GM23338 (cell line): ENCODE results near the gene NFAT5. TPM values are rescaled to one million over a fixed set of nuclear protein-coding genes. Genes with fewer than 3 reads are reported as not detected.
A peak's percentile ranks its signal among the peaks of the same experiment; 100 is the strongest.

ENCODE experiments used
- ATAC-seq: fragments of 200-7000 bp; cut with Tn5 transposase; 3 replicates; pipeline ENCODE4 v1.9.1; 2020
- DNase-seq: peaks from one replicate; pipeline ENCODE4 v3.0.0-alpha.2; 2015; ENCODE audit warnings: low spot score
- H2AFZ ChIP-seq: fragments of 200-600 bp; sonication (generic); 2 replicates; pipeline ENCODE4 v1.8.0; 2016; ENCODE audit warnings: antibody characterized with exemption, mild to moderate bottlenecking, moderate library complexity
- H3F3A ChIP-seq: fragments of 200-600 bp; sonication (generic); replicated peaks from 2 replicates; pipeline ENCODE4 v1.8.0; 2017; ENCODE audit warnings: antibody characterized with exemption, mixed run types, low read depth
- H3K27ac ChIP-seq: fragments of 200-600 bp; sonication (generic); 2 replicates; pipeline ENCODE4 v1.6.1; 2016; ENCODE audit warnings: low read depth
- H3K27me3 ChIP-seq: fragments of 200-600 bp; sonication (generic); 2 replicates; pipeline ENCODE4 v1.8.0; 2016; ENCODE audit warnings: mild to moderate bottlenecking, mixed run types, moderate library complexity; ENCODE audit not compliant: insufficient read depth
- H3K36me3 ChIP-seq: fragments of 200-600 bp; sonication (generic); 2 replicates; pipeline ENCODE4 v1.8.0; 2016; ENCODE audit warnings: mild to moderate bottlenecking; ENCODE audit not compliant: insufficient read depth
- H3K4me1 ChIP-seq: fragments of 200-600 bp; sonication (generic); 2 replicates; pipeline ENCODE4 v1.8.0; 2016; ENCODE audit warnings: mild to moderate bottlenecking, moderate library complexity; ENCODE audit not compliant: insufficient read depth
- H3K4me2 ChIP-seq: fragments of 200-600 bp; sonication (generic); 2 replicates; pipeline ENCODE4 v1.7.1; 2017; ENCODE audit warnings: mixed run types
- H3K4me3 ChIP-seq: fragments of 200-600 bp; sonication (generic); 2 replicates; pipeline ENCODE4 v1.6.1; 2016; ENCODE audit warnings: mixed run types
- H3K79me2 ChIP-seq: fragments of 200-600 bp; sonication (generic); replicated peaks from 2 replicates; pipeline ENCODE4 v1.8.0; 2017; ENCODE audit warnings: mild to moderate bottlenecking; ENCODE audit not compliant: insufficient read depth
- H3K9me2 ChIP-seq: fragments of 200-600 bp; sonication (generic); 2 replicates; pipeline ENCODE4 v1.8.0; 2017; ENCODE audit not compliant: insufficient read depth
- H4K20me1 ChIP-seq: fragments of 200-600 bp; sonication (generic); replicated peaks from 2 replicates; pipeline ENCODE4 v1.8.0; 2017; ENCODE audit warnings: mild to moderate bottlenecking; ENCODE audit not compliant: insufficient read depth
- H3K27ac Mint-ChIP-seq: 2 replicates; pipeline ENCODE4 v1.8.0; 2020; ENCODE audit warnings: inconsistent platforms, mild to moderate bottlenecking, moderate library complexity, mixed read lengths
- H3K27me3 Mint-ChIP-seq: 3 replicates; pipeline ENCODE4 v1.8.0; 2022; ENCODE audit warnings: low read depth, mild to moderate bottlenecking, moderate library complexity, mixed read lengths, inconsistent platforms; ENCODE audit not compliant: insufficient read depth, poor library complexity
- H3K36me3 Mint-ChIP-seq: 3 replicates; pipeline ENCODE4 v1.8.0; 2021; ENCODE audit warnings: low read depth, mild to moderate bottlenecking, inconsistent platforms, moderate library complexity, mixed read lengths
- H3K4me1 Mint-ChIP-seq: 3 replicates; pipeline ENCODE4 v1.8.0; 2020; ENCODE audit warnings: mild to moderate bottlenecking, inconsistent platforms, mixed read lengths
- H3K4me3 Mint-ChIP-seq: 3 replicates; pipeline ENCODE4 v1.8.0; 2021; ENCODE audit warnings: moderate library complexity, mild to moderate bottlenecking, inconsistent platforms, mixed read lengths
- H3K9me3 Mint-ChIP-seq: 3 replicates; pipeline ENCODE4 v1.8.0; 2020; ENCODE audit warnings: moderate library complexity, mild to moderate bottlenecking, inconsistent platforms, mixed read lengths
- CREB1 ChIP-seq: fragments of 250-450 bp; sonication (Bioruptor Pico); IDR thresholded peaks from 2 replicates; pipeline ENCODE4 v1.5.0; 2020; ENCODE audit warnings: low read depth, mild to moderate bottlenecking, moderate library complexity
- EZH2 ChIP-seq: fragments of 200-600 bp; sonication (generic); IDR thresholded peaks from one replicate; pipeline ENCODE4 v1.8.0; 2017; ENCODE audit warnings: antibody characterized with exemption, mild to moderate bottlenecking, low read depth; ENCODE audit not compliant: unreplicated experiment
- EZH2phosphoT487 ChIP-seq: fragments of 200-600 bp; sonication (generic); IDR thresholded peaks from one replicate; pipeline ENCODE4 v1.8.1; 2018; ENCODE audit warnings: antibody characterized with exemption; ENCODE audit not compliant: unreplicated experiment
- JUNB ChIP-seq: IDR thresholded peaks from one replicate; pipeline ENCODE4 v1.6.1; 2016; ENCODE audit warnings: antibody characterized with exemption; ENCODE audit not compliant: unreplicated experiment
- NANOG ChIP-seq: IDR thresholded peaks from 2 replicates; pipeline ENCODE4 v1.6.1; 2016; ENCODE audit warnings: antibody characterized with exemption, borderline replicate concordance
- POLR2AphosphoS5 ChIP-seq: IDR thresholded peaks from 2 replicates; pipeline ENCODE4 v1.6.1; 2016; ENCODE audit warnings: antibody characterized with exemption, low read depth
- STAT1 ChIP-seq: IDR thresholded peaks from one replicate; pipeline ENCODE4 v1.6.1; 2016; ENCODE audit warnings: antibody characterized with exemption; ENCODE audit not compliant: unreplicated experiment
- ZNF114 ChIP-seq: fragments of 250-450 bp; sonication (Bioruptor Pico); IDR thresholded peaks from 2 replicates; pipeline ENCODE4 v1.5.0; 2020; ENCODE audit warnings: mild to moderate bottlenecking, moderate library complexity
- ZNF331 ChIP-seq: fragments of 250-450 bp; sonication (Bioruptor Pico); IDR thresholded peaks from 2 replicates; pipeline ENCODE4 v1.5.0; 2020; ENCODE audit warnings: low read depth, mild to moderate bottlenecking, moderate library complexity
- polyA plus RNA-seq: library from polyadenylated mRNA; unstranded; fragments of >200 nt; fragmentation: Nextera tagmentation; extraction: Ambion mirVana; gene quantifications from 2 replicates; pipeline ENCODE4 v1.2.1, GENCODE V29; 2016
- total RNA-seq: library from RNA; depleted of rRNA; stranded (reverse); fragments of >200 nt; shearing (Covaris generic); gene quantifications from 2 replicates; pipeline ENCODE4 v1.2.3, GENCODE V29; 2014
- TF ChIP-seq, protein P1 (sequence below): fragments of 250-450 bp; sonication (Bioruptor Pico); IDR thresholded peaks from 2 replicates; pipeline ENCODE4 v1.5.0; 2020; ENCODE audit warnings: mild to moderate bottlenecking, moderate library complexity
- TF ChIP-seq, protein P2 (sequence below): IDR thresholded peaks from one replicate; pipeline ENCODE4 v1.6.1; 2018; ENCODE audit warnings: antibody characterized with exemption; ENCODE audit not compliant: unreplicated experiment
- TF ChIP-seq, protein P3 (sequence below): IDR thresholded peaks from 2 replicates; pipeline ENCODE4 v1.6.1; 2016; ENCODE audit warnings: antibody characterized with exemption
- TF ChIP-seq, protein P4 (sequence below), 2 experiments: fragments of 200-600 bp in 1 of 2; sonication (generic) in 1 of 2; conservative IDR thresholded peaks; 2 replicates each; pipeline versions ENCODE4 v1.5.1 to v1.6.1; 2016 to 2017; ENCODE audit warnings: antibody characterized with exemption in 2 of 2, low read depth in 2 of 2, mild to moderate bottlenecking in 2 of 2, moderate library complexity in 1 of 2

Gene NFAT5
- total and polyA plus RNA-seq, 2 experiments from 2014 or later = 10.6 to 27.0 TPM

DNA sequence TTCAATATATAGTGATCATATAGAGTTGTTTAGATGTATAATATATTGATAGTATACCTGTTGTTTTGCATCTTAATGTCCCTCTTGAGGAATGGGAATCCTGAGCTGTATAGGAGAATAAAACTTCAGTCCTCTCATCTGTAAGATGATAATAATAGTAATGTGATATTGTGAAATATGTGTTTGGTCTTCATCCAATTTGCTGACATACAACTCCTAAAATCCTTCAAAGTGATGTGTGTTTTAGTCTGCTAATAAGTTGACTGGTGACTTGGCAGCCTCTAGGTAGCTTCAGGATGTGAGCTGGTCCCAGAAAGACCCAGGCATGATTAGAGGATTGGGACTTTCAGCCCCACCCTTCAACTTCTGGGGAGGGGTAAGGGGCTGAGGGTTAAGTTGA is 22.8 kb upstream of the NFAT5 start:
- Histone ChIP-seq H3K4me3 (no peak overlapping the region), H4K20me1 (no peaks in the 10 kb centered on the region), H3K27me3 (no peaks in the 10 kb centered on the region), H3K4me2 (no peak overlapping the region), H3K9me2 (no peaks in the 10 kb centered on the region), H3K36me3 (no peaks in the 10 kb centered on the region), H3K79me2 (no peaks in the 10 kb centered on the region), H2AFZ (0 out of 2 replicates have a peak overlapping the region, but pooled peaks have one; percentile 49), H3K4me1 (no peaks in the 10 kb centered on the region), H3K27ac (no peak overlapping the region), H3F3A (no peaks in the 10 kb centered on the region)
- DNase-seq (no peak), ATAC-seq (no peak)
- Mint-ChIP-seq H3K27ac (no peak overlapping the region), H3K9me3 (no peaks in the 10 kb centered on the region), H3K4me1 (no peaks in the 10 kb centered on the region), H3K4me3 (no peak overlapping the region), H3K27me3 (no peaks in the 10 kb centered on the region), H3K36me3 (no peaks in the 10 kb centered on the region)
- no peak for TF ChIP-seq ZNF114 (CRISPR knock-in tag)
- TF ChIP-seq JUNB = no peak
- TF ChIP-seq, protein P1, sequence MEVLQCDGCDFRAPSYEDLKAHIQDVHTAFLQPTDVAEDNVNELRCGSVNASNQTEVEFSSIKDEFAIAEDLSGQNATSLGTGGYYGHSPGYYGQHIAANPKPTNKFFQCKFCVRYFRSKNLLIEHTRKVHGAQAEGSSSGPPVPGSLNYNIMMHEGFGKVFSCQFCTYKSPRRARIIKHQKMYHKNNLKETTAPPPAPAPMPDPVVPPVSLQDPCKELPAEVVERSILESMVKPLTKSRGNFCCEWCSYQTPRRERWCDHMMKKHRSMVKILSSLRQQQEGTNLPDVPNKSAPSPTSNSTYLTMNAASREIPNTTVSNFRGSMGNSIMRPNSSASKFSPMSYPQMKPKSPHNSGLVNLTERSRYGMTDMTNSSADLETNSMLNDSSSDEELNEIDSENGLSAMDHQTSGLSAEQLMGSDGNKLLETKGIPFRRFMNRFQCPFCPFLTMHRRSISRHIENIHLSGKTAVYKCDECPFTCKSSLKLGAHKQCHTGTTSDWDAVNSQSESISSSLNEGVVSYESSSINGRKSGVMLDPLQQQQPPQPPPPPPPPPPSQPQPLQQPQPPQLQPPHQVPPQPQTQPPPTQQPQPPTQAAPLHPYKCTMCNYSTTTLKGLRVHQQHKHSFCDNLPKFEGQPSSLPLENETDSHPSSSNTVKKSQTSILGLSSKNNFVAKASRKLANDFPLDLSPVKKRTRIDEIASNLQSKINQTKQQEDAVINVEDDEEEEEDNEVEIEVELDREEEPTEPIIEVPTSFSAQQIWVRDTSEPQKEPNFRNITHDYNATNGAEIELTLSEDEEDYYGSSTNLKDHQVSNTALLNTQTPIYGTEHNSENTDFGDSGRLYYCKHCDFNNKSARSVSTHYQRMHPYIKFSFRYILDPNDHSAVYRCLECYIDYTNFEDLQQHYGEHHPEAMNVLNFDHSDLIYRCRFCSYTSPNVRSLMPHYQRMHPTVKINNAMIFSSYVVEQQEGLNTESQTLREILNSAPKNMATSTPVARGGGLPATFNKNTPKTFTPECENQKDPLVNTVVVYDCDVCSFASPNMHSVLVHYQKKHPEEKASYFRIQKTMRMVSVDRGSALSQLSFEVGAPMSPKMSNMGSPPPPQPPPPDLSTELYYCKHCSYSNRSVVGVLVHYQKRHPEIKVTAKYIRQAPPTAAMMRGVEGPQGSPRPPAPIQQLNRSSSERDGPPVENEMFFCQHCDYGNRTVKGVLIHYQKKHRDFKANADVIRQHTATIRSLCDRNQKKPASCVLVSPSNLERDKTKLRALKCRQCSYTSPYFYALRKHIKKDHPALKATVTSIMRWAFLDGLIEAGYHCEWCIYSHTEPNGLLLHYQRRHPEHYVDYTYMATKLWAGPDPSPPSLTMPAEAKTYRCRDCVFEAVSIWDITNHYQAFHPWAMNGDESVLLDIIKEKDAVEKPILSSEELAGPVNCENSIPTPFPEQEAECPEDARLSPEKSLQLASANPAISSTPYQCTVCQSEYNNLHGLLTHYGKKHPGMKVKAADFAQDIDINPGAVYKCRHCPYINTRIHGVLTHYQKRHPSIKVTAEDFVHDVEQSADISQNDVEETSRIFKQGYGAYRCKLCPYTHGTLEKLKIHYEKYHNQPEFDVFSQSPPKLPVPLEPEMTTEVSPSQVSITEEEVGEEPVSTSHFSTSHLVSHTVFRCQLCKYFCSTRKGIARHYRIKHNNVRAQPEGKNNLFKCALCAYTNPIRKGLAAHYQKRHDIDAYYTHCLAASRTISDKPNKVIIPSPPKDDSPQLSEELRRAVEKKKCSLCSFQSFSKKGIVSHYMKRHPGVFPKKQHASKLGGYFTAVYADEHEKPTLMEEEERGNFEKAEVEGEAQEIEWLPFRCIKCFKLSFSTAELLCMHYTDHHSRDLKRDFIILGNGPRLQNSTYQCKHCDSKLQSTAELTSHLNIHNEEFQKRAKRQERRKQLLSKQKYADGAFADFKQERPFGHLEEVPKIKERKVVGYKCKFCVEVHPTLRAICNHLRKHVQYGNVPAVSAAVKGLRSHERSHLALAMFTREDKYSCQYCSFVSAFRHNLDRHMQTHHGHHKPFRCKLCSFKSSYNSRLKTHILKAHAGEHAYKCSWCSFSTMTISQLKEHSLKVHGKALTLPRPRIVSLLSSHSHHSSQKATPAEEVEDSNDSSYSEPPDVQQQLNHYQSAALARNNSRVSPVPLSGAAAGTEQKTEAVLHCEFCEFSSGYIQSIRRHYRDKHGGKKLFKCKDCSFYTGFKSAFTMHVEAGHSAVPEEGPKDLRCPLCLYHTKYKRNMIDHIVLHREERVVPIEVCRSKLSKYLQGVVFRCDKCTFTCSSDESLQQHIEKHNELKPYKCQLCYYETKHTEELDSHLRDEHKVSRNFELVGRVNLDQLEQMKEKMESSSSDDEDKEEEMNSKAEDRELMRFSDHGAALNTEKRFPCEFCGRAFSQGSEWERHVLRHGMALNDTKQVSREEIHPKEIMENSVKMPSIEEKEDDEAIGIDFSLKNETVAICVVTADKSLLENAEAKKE (CRISPR knock-in tag) = no peak
- no peak for TF ChIP-seq ZNF331 (CRISPR knock-in tag)
- TF ChIP-seq NANOG = no peak
- no peak for TF ChIP-seq EZH2
- TF ChIP-seq, protein P2, sequence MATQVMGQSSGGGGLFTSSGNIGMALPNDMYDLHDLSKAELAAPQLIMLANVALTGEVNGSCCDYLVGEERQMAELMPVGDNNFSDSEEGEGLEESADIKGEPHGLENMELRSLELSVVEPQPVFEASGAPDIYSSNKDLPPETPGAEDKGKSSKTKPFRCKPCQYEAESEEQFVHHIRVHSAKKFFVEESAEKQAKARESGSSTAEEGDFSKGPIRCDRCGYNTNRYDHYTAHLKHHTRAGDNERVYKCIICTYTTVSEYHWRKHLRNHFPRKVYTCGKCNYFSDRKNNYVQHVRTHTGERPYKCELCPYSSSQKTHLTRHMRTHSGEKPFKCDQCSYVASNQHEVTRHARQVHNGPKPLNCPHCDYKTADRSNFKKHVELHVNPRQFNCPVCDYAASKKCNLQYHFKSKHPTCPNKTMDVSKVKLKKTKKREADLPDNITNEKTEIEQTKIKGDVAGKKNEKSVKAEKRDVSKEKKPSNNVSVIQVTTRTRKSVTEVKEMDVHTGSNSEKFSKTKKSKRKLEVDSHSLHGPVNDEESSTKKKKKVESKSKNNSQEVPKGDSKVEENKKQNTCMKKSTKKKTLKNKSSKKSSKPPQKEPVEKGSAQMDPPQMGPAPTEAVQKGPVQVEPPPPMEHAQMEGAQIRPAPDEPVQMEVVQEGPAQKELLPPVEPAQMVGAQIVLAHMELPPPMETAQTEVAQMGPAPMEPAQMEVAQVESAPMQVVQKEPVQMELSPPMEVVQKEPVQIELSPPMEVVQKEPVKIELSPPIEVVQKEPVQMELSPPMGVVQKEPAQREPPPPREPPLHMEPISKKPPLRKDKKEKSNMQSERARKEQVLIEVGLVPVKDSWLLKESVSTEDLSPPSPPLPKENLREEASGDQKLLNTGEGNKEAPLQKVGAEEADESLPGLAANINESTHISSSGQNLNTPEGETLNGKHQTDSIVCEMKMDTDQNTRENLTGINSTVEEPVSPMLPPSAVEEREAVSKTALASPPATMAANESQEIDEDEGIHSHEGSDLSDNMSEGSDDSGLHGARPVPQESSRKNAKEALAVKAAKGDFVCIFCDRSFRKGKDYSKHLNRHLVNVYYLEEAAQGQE = no peak
- TF ChIP-seq CREB1 (CRISPR knock-in tag) = no peak
- TF ChIP-seq, protein P3, sequence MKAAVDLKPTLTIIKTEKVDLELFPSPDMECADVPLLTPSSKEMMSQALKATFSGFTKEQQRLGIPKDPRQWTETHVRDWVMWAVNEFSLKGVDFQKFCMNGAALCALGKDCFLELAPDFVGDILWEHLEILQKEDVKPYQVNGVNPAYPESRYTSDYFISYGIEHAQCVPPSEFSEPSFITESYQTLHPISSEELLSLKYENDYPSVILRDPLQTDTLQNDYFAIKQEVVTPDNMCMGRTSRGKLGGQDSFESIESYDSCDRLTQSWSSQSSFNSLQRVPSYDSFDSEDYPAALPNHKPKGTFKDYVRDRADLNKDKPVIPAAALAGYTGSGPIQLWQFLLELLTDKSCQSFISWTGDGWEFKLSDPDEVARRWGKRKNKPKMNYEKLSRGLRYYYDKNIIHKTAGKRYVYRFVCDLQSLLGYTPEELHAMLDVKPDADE = no peak
- no peak for TF ChIP-seq STAT1
- TF ChIP-seq EZH2phosphoT487 = no peak
- no peak for TF ChIP-seq POLR2AphosphoS5
- TF ChIP-seq, protein P4, sequence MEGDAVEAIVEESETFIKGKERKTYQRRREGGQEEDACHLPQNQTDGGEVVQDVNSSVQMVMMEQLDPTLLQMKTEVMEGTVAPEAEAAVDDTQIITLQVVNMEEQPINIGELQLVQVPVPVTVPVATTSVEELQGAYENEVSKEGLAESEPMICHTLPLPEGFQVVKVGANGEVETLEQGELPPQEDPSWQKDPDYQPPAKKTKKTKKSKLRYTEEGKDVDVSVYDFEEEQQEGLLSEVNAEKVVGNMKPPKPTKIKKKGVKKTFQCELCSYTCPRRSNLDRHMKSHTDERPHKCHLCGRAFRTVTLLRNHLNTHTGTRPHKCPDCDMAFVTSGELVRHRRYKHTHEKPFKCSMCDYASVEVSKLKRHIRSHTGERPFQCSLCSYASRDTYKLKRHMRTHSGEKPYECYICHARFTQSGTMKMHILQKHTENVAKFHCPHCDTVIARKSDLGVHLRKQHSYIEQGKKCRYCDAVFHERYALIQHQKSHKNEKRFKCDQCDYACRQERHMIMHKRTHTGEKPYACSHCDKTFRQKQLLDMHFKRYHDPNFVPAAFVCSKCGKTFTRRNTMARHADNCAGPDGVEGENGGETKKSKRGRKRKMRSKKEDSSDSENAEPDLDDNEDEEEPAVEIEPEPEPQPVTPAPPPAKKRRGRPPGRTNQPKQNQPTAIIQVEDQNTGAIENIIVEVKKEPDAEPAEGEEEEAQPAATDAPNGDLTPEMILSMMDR (conservative IDR thresholded peaks at IDR 0.05; ENCODE audit: low read depth in 2 of 2) = no peak
